Keratinocyte (primary cell): ENCODE results near the gene DPF3. TPM values are rescaled to one million over a fixed set of nuclear protein-coding genes. Genes with fewer than 3 reads are reported as not detected.

Experiments used
- DNase-seq: peaks from one replicate; pipeline ENCODE4 v3.0.0-alpha.2; 2011; ENCODE audit warnings: low read depth, missing footprints, low spot score
- FAIRE-seq: peaks from 2 replicates; lab custom pipeline; 2011; peaks lifted over from hg19 to GRCh38; lab: Jason Lieb, UNC
- H2AFZ ChIP-seq: 2 replicates; pipeline ENCODE4 v1.6.0; 2012; ENCODE audit warnings: low read length, control low read depth, inconsistent platforms; ENCODE audit not compliant: control insufficient read depth
- H3K27ac ChIP-seq: 2 replicates; pipeline ENCODE4 v1.5.1; 2011; ENCODE audit warnings: low read length; ENCODE audit not compliant: control insufficient read depth, insufficient read depth
- H3K27me3 ChIP-seq: 3 replicates; pipeline ENCODE4 v1.6.0; 2011; ENCODE audit warnings: low read length; ENCODE audit not compliant: control insufficient read depth, insufficient read depth; ENCODE audit errors: extremely low read depth
- H3K36me3 ChIP-seq, 2 experiments: 2 replicates in 1 of 2; 3 replicates in 1 of 2; pipeline ENCODE4 v1.5.1; 2011; ENCODE audit warnings: low read length in 2 of 2, mild to moderate bottlenecking in 1 of 2; ENCODE audit not compliant: control insufficient read depth in 2 of 2, insufficient read depth in 2 of 2; ENCODE audit errors: extremely low read depth in 1 of 2
- H3K4me1 ChIP-seq: 3 replicates; pipeline ENCODE4 v1.5.1; 2011; ENCODE audit warnings: low read length; ENCODE audit not compliant: control insufficient read depth, insufficient read depth; ENCODE audit errors: extremely low read depth
- H3K4me2 ChIP-seq: 3 replicates; pipeline ENCODE4 v1.6.0; 2011; ENCODE audit warnings: low read depth, low read length; ENCODE audit not compliant: control insufficient read depth, insufficient read depth; ENCODE audit errors: extremely low read depth
- H3K4me3 ChIP-seq, 3 experiments: fragments of 200-600 bp in 1 of 3; sonication (generic) in 1 of 3; 2 replicates in 2 of 3; 3 replicates in 1 of 3; pipeline ENCODE4 v1.5.1; 2011 to 2016; ENCODE audit warnings: low read length in 3 of 3, mild to moderate bottlenecking in 3 of 3, control low read depth in 2 of 3, inconsistent platforms in 1 of 3, low read depth in 1 of 3, mixed read lengths in 1 of 3, mixed run types in 1 of 3, moderate library complexity in 1 of 3; ENCODE audit not compliant: control insufficient read depth in 2 of 3, insufficient read depth in 2 of 3; ENCODE audit errors: extremely low read depth in 1 of 3
- H3K79me2 ChIP-seq: 2 replicates; pipeline ENCODE4 v1.6.0; 2012; ENCODE audit warnings: low read length; ENCODE audit not compliant: control insufficient read depth, insufficient read depth
- H3K9ac ChIP-seq: 3 replicates; pipeline ENCODE4 v1.6.0; 2011; ENCODE audit warnings: low read length; ENCODE audit not compliant: control insufficient read depth, insufficient read depth; ENCODE audit errors: extremely low read depth
- H3K9me1 ChIP-seq: 3 replicates; pipeline ENCODE4 v1.6.0; 2011; ENCODE audit warnings: low read length; ENCODE audit not compliant: control insufficient read depth, insufficient read depth; ENCODE audit errors: extremely low read depth
- H3K9me3 ChIP-seq: 2 replicates; pipeline ENCODE4 v1.5.1; 2012; ENCODE audit warnings: low read depth, low read length; ENCODE audit not compliant: control insufficient read depth
- H4K20me1 ChIP-seq: 3 replicates; pipeline ENCODE4 v1.6.0; 2011; ENCODE audit warnings: low read length; ENCODE audit not compliant: control insufficient read depth, insufficient read depth; ENCODE audit errors: extremely low read depth
- CTCF ChIP-seq, 3 experiments: IDR thresholded peaks in 1 of 3; conservative IDR thresholded peaks in 1 of 3; optimal IDR thresholded peaks in 1 of 3; 2 replicates in 2 of 3; 3 replicates in 1 of 3; pipeline versions ENCODE3 to v1.5.1; 2011; ENCODE audit warnings: low read length in 3 of 3, mild to moderate bottlenecking in 3 of 3, moderate library complexity in 2 of 3, control low read depth in 1 of 3, inconsistent platforms in 1 of 3; ENCODE audit not compliant: insufficient read depth in 2 of 3; ENCODE audit errors: extremely low read depth in 1 of 3
- EZH2 ChIP-seq: IDR thresholded peaks from one replicate; pipeline ENCODE4 v1.6.1; 2012; ENCODE audit warnings: inconsistent platforms, mild to moderate bottlenecking, low read length, moderate library complexity
- dilution Hi-C: fragments of 300-500 bp; cut with MboI; formaldehyde crosslinking; loops from one replicate; pipeline ENCODE4 v1.7.0; 2020; ENCODE audit warnings: low sequenced_read_pairs; ENCODE audit not compliant: extremely low pct_ligation_motif_present
- polyA plus RNA-seq, 5 experiments: library from polyadenylated mRNA; depleted of rRNA in 3 of 5; stranded (reverse) in 3 of 5; stranded (forward) in 1 of 5; unstranded in 1 of 5; fragments of >200 nt; gene quantifications; 1 replicate in 1 of 5; 2 replicates in 3 of 5; 3 replicates in 1 of 5; pipeline versions ENCODE4 v1.2.1 to v1.2.3, GENCODE V29; 2011 to 2012; ENCODE audit warnings: missing spikeins in 2 of 5, low read depth in 1 of 5, low replicate concordance in 1 of 5

Gene DPF3
- polyA plus RNA-seq, 1 donor (not counting 4 experiments of a cell fraction or from before 2014, with no cell fraction given): 1.1 TPM

GRCh38 chr14:72880164-72880563 lies 13.7 kb downstream of the DPF3 start:
- Histone ChIP-seq H3K79me2 (no peaks in the 10 kb centered on the region), H4K20me1 (no peaks in the 10 kb centered on the region), H3K9ac (no peak overlapping the region), H2AFZ (no peak overlapping the region), H3K36me3 (no peaks in the 10 kb centered on the region), H3K4me2 (no peak overlapping the region), H3K4me3 (no peak overlapping the region), H3K9me1 (no peaks in the 10 kb centered on the region), H3K27ac (no peak overlapping the region), H3K27me3 (no peaks in the 10 kb centered on the region), H3K9me3 (no peaks in the 10 kb centered on the region), H3K4me1 (no peaks in the 10 kb centered on the region)
- FAIRE-seq (no peak), DNase-seq (no peak)
- dilution Hi-C loops: no loop called here
- TF ChIP-seq CTCF (optimal IDR thresholded peaks at IDR 0.05 in 1 of 3, IDR thresholded peaks at IDR 0.05 in 1 of 3, conservative IDR thresholded peaks at IDR 0.05 in 1 of 3; ENCODE audit: extremely low read depth in 1 of 3, insufficient read depth in 2 of 3, low read length in 3 of 3) (no peak), EZH2 (no peak)

GRCh38 chr14:72879431-72879830 lies 14.5 kb downstream of the DPF3 start:
- FAIRE-seq: no peak
- Histone ChIP-seq H3K27ac (no peak overlapping the region), H3K36me3 (no peaks in the 10 kb centered on the region), H3K9me1 (no peaks in the 10 kb centered on the region), H3K4me3 (no peak overlapping the region), H3K9ac (no peak overlapping the region), H3K9me3 (no peaks in the 10 kb centered on the region), H3K27me3 (no peaks in the 10 kb centered on the region), H4K20me1 (no peaks in the 10 kb centered on the region), H2AFZ (no peak overlapping the region), H3K4me1 (no peaks in the 10 kb centered on the region), H3K79me2 (no peaks in the 10 kb centered on the region), H3K4me2 (no peak overlapping the region)
- dilution Hi-C loops: no loop called here
- TF ChIP-seq EZH2 (no peak), CTCF (optimal IDR thresholded peaks at IDR 0.05 in 1 of 3, IDR thresholded peaks at IDR 0.05 in 1 of 3, conservative IDR thresholded peaks at IDR 0.05 in 1 of 3; ENCODE audit: extremely low read depth in 1 of 3, insufficient read depth in 2 of 3, low read length in 3 of 3) (no peak)
- DNase-seq: no peak
